ENCODE data around the gene MCF2L. TPM values are rescaled to one million over a fixed set of nuclear protein-coding genes. Genes with fewer than 3 reads are reported as not detected.
"Not testable (repeated sequence)": the region's sequence is repeated elsewhere in the genome, so short reads cannot be mapped to it uniquely, and the experiment has no call there.

MCF2L gene
- total RNA-seq, 4 donors from 2014 or later = 10.2 to 25.4 (median 16.9) TPM

DNA sequence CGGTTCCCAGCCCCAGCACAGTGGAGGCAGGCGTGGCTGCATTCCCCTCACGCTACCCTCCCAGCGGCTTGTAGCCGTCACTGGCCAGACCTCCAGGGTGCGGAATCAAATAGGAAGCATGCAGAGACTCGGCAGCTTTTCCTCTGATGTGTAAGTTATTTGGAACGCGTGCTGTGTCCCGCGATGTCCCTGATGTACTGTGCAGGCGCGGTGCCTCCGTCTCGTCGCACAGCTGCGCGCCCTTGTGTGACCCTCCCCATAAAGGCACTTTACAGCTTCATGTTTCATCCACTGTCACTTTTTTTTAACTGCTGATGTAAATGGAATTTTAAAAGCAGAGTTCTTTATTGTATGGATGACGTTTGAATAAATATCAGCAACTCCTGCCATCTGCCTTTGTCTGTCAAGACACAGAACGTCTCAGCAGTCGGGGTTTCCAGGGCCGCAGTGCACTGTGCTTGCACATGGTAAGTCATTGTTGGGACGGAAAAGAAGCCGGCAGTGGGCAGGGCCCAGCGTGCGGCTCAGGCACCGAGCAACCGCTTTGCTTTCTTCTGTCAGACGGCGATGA, 129.2 kb downstream of the MCF2L start:
- Histone ChIP-seq H3K27ac (no peak overlapping the region), H3K4me1 (no peaks in the 10 kb centered on the region), H3K27me3 (peaks cover 0 to under 1% (median 0%) of the 10 kb centered on the region in 4 donors), H3K36me3 (peaks cover 0 to 20% (median 0%) of the 10 kb centered on the region in 3 donors), H3K9me3 (no peaks in the 10 kb centered on the region), H3K4me3 (no peak overlapping the region)
- DNase-seq = no peak
- WGBS, 2 donors = 76 to 81% methylated on average over 19 to 27 of the region's 30 CpGs
- intact Hi-C loops (cut with DNase I) = no loop called here
- no peak for TF ChIP-seq POLR2A (IDR thresholded peaks at IDR 0.05)
- TF ChIP-seq, protein P1, sequence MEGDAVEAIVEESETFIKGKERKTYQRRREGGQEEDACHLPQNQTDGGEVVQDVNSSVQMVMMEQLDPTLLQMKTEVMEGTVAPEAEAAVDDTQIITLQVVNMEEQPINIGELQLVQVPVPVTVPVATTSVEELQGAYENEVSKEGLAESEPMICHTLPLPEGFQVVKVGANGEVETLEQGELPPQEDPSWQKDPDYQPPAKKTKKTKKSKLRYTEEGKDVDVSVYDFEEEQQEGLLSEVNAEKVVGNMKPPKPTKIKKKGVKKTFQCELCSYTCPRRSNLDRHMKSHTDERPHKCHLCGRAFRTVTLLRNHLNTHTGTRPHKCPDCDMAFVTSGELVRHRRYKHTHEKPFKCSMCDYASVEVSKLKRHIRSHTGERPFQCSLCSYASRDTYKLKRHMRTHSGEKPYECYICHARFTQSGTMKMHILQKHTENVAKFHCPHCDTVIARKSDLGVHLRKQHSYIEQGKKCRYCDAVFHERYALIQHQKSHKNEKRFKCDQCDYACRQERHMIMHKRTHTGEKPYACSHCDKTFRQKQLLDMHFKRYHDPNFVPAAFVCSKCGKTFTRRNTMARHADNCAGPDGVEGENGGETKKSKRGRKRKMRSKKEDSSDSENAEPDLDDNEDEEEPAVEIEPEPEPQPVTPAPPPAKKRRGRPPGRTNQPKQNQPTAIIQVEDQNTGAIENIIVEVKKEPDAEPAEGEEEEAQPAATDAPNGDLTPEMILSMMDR (IDR thresholded peaks at IDR 0.05) = no peak

DNA sequence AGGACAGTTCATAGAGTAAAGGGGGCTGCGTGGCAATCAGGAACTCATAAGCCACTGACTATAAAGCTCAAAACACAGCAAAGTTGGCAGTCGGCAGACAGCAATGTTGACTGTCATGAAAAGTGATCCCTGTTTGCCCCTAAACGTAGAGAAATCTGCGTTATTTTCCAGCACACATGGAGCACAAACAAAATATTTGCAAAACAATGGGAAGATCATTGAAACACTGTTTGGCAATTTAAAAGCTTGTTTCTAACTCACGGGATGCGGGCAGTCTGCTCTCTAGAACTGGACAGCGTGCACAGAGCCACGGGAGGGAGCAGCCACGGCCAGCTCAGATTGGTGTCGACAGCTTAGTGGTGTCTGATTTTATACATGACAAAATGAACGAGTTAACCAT, 130.1 kb downstream of the MCF2L start:
- Histone ChIP-seq H3K4me1 (no peaks in the 10 kb centered on the region), H3K27ac (no peak overlapping the region), H3K27me3 (peaks cover 0 to 8% (median 0%) of the 10 kb centered on the region in 4 donors), H3K36me3 (peaks cover 0 to 20% (median 0%) of the 10 kb centered on the region in 3 donors), H3K4me3 (no peak overlapping the region), H3K9me3 (no peaks in the 10 kb centered on the region)
- TF ChIP-seq, protein P1 (IDR thresholded peaks at IDR 0.05) = no peak
- TF ChIP-seq POLR2A (IDR thresholded peaks at IDR 0.05) = no peak
- intact Hi-C loops (cut with DNase I) = no loop called here
- whole genome bisulfite sequencing, 2 donors = 79 to 84% methylated on average over 11 of the region's 11 CpGs
- DNase-seq = no peak

DNA sequence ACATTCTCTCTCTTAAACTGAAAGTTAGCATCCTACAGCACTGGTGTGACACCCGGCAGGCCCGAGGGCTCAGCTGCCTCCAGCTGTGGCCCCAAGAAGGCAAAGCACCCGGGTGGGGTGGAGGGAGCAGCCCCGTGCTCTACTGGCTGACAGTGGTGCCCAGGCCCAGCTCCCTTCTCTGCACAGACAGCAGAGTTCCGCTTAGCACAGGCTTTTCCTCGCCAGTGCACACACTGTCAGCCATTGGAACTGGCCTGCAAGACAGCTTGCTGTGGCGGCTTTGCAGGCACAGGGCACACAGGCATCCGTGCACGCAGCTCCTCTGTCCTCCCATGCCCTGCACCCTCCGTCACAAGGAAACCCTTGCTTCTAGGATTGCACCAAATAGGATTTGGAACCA, 133.3 kb downstream of the MCF2L start:
- H3K27me3 ChIP-seq = peaks cover 0 to 26% (median 0%) of the 10 kb centered on the region in 4 donors
- H3K9me3 ChIP-seq; H3K36me3 ChIP-seq; H3K4me1 ChIP-seq; H3K4me3 ChIP-seq; H3K27ac ChIP-seq; DNase-seq; intact Hi-C loops (cut with DNase I): not testable (repeated sequence)
- 52 to 75% methylated on average over 5 to 9 of the region's 10 CpGs for WGBS, 2 donors

DNA sequence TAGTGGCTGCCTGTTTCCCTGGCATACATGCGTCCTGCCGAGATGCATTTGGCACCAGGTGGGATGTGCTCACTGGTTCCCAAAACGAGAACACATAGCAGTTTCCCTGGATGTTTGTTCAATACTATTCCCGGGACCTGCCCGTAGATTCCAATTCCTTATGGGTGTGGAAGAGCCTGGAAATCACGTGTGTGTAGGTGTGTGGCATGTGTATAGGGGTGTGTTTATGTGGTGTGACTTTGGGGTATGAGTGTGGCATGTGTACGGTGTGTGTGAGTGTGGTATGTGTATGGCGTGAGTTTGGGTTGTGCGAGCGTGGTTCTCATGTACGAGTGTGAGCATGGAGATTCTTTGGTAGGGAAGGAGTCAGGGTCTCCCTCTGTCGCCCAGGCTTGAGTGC, 133.7 kb downstream of the MCF2L start:
- H3K27ac ChIP-seq = no peak overlapping the region
- DNase-seq = no peak
- H3K27me3 ChIP-seq = peaks cover 0 to 26% (median 0%) of the 10 kb centered on the region in 4 donors
- H3K9me3 ChIP-seq = no peaks in the 10 kb centered on the region
- H3K36me3 ChIP-seq = no peaks in the 10 kb centered on the region
- H3K4me1 ChIP-seq = no peaks in the 10 kb centered on the region
- intact Hi-C loops (cut with DNase I) = no loop called here
- no peak for TF ChIP-seq POLR2A (IDR thresholded peaks at IDR 0.05)
- TF ChIP-seq, protein P1 (IDR thresholded peaks at IDR 0.05) = no peak
- no peak overlapping the region for H3K4me3 ChIP-seq
- 60 to 62% methylated on average over 10 of the region's 12 CpGs for WGBS, 2 donors

DNA sequence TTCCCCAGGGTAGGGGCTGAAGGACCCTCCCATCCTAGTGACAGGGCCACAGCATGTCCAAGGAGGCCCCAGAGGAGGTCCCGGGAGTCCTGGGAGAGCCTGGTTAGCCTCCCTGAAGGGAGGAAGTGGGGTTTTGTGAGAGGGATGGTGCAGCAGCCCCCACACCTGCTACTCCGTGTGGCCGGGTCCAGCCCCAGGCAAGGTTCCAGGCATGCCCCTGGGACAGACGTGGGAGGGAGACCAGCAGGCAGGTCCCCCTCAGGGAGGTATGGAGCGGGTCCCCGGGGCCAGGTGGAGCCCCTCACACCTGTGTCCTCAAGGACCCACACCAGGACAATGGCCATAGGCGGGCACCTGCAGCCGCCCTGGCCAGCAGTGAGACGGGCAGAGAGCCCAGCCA, 134.6 kb downstream of the MCF2L start:
- Histone ChIP-seq H3K9me3 (no peaks in the 10 kb centered on the region), H3K27me3 (peaks cover 0 to 26% (median 0%) of the 10 kb centered on the region in 4 donors), H3K36me3 (no peaks in the 10 kb centered on the region), H3K4me1 (no peaks in the 10 kb centered on the region), H3K27ac (no peak overlapping the region), H3K4me3 (no peak overlapping the region)
- DNase-seq = no peak
- TF ChIP-seq, protein P1 (IDR thresholded peaks at IDR 0.05) = no peak
- TF ChIP-seq POLR2A (IDR thresholded peaks at IDR 0.05) = no peak
- intact Hi-C loops (cut with DNase I) = no loop called here
- WGBS, 2 donors = 80% methylated on average over 1 of the region's 9 CpGs; no CpG with 5 or more reads in 1 of the 2 donors
